Astrocyte (in vitro differentiated cells and primary cell): ENCODE data around the gene TAF1L.

Source experiments
- EZH2 ChIP-seq: IDR thresholded peaks from 2 replicates; pipeline ENCODE4 v1.6.1; 2012; ENCODE audit warnings: mild to moderate bottlenecking, low read length, inconsistent platforms; ENCODE audit not compliant: insufficient read depth
- TF ChIP-seq, protein P1 (sequence below): IDR thresholded peaks from 2 replicates; pipeline ENCODE4 v1.5.1; 2011; ENCODE audit warnings: low read depth, mild to moderate bottlenecking, inconsistent platforms, low read length, moderate library complexity; ENCODE audit not compliant: insufficient read depth

- TF ChIP-seq, protein P1, sequence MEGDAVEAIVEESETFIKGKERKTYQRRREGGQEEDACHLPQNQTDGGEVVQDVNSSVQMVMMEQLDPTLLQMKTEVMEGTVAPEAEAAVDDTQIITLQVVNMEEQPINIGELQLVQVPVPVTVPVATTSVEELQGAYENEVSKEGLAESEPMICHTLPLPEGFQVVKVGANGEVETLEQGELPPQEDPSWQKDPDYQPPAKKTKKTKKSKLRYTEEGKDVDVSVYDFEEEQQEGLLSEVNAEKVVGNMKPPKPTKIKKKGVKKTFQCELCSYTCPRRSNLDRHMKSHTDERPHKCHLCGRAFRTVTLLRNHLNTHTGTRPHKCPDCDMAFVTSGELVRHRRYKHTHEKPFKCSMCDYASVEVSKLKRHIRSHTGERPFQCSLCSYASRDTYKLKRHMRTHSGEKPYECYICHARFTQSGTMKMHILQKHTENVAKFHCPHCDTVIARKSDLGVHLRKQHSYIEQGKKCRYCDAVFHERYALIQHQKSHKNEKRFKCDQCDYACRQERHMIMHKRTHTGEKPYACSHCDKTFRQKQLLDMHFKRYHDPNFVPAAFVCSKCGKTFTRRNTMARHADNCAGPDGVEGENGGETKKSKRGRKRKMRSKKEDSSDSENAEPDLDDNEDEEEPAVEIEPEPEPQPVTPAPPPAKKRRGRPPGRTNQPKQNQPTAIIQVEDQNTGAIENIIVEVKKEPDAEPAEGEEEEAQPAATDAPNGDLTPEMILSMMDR, result no peak
- no peak for TF ChIP-seq EZH2
These were observed 46.3 kb upstream of the TAF1L start for GRCh38 chr9:32681751-32682150.
